ENCODE results near the gene P4HA1.

Gene P4HA1

GRCh38 chr10:72976886-72977285, 119.8 kb downstream of the P4HA1 start:
- no peak for DNase-seq
